Left ventricle myocardium inferior (tissue), 1 donor: Measurements from ENCODE around the gene FGFR2. TPM values are rescaled to one million over a fixed set of nuclear protein-coding genes. Genes with fewer than 3 reads are reported as not detected.

Experiments used
- DNase-seq: peaks from one replicate; pipeline ENCODE4 v3.0.0-alpha.2; 2020
- H3K27ac ChIP-seq: fragments of 200-600 bp; replicated peaks from 2 replicates; pipeline ENCODE4 v1.8.0; 2021
- H3K27me3 ChIP-seq: fragments of 200-600 bp; 2 replicates; pipeline ENCODE4 v1.8.0; 2021; ENCODE audit warnings: low read depth
- H3K36me3 ChIP-seq: fragments of 200-600 bp; 2 replicates; pipeline ENCODE4 v1.8.0; 2021
- H3K4me1 ChIP-seq: fragments of 200-600 bp; 2 replicates; pipeline ENCODE4 v1.8.0; 2021
- H3K4me3 ChIP-seq: fragments of 200-600 bp; 2 replicates; pipeline ENCODE4 v1.8.0; 2021; ENCODE audit warnings: mild to moderate bottlenecking, moderate library complexity
- H3K9me3 ChIP-seq: fragments of 200-600 bp; replicated peaks from 2 replicates; pipeline ENCODE4 v1.8.0; 2021
- CTCF ChIP-seq: fragments of 200-600 bp; IDR thresholded peaks from 2 replicates; pipeline ENCODE4 v1.8.0; 2021; ENCODE audit warnings: antibody characterized with exemption, mild to moderate bottlenecking, borderline replicate concordance
- intact Hi-C: fragments of 100-400 bp; cut with micrococcal nuclease; formaldehyde crosslinking; loops from one replicate; pipeline ENCODE4 v1.11.0; 2022
- total RNA-seq: library from RNA; stranded (reverse); fragmentation: NEBNext Ultra II Directional; extraction: Animal tissue kit (Norgen Biotek cat#: 25700); gene quantifications from one replicate; pipeline ENCODE4 v1.2.1, GENCODE V29; 2021
- donor health status: DM: no; HTN: yes; CAD: no; lungs with severe emphysema.

The FGFR2 gene
- total RNA-seq, 1 donor from 2014 or later, result 0.36 TPM

- Histone ChIP-seq H3K27ac (no peak overlapping the region), H3K9me3 (no peaks in the 10 kb centered on the region), H3K4me3 (no peak overlapping the region), H3K36me3 (no peaks in the 10 kb centered on the region), H3K27me3 (peaks cover 40% of the 10 kb centered on the region), H3K4me1 (no peaks in the 10 kb centered on the region)
- TF ChIP-seq CTCF, result no peak
- intact Hi-C loops, result no loop called here
- DNase-seq, result no peak
Observed at GRCh38 chr10:121570315-121570714, 27.9 kb downstream of the FGFR2 start.

DNA sequence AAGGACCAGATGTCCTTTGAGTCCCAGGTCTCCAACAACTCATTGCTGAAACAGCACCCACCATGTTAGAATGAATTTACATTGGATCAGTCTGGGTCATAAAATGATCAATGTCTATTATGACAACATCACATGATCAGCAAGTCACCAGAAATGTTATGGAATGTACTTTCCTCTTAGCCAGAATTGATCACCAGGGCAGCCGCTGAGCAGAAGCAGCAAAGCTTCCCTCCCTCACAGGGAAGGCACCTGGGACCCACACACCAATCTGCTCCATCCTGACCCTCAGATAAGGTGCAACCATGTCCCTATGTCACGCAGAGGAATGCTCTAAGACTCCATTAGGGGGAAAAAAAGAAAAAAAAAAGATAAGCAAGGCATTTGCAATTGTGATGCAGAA is 30.0 kb downstream of the FGFR2 start:
- DNase-seq, result no peak
- intact Hi-C loops, result no loop called here
- Histone ChIP-seq H3K9me3 (no peaks in the 10 kb centered on the region), H3K36me3 (no peaks in the 10 kb centered on the region), H3K27me3 (peaks cover 21% of the 10 kb centered on the region), H3K4me3 (no peak overlapping the region), H3K27ac (no peak overlapping the region), H3K4me1 (no peaks in the 10 kb centered on the region)
- TF ChIP-seq CTCF, result no peak

DNA sequence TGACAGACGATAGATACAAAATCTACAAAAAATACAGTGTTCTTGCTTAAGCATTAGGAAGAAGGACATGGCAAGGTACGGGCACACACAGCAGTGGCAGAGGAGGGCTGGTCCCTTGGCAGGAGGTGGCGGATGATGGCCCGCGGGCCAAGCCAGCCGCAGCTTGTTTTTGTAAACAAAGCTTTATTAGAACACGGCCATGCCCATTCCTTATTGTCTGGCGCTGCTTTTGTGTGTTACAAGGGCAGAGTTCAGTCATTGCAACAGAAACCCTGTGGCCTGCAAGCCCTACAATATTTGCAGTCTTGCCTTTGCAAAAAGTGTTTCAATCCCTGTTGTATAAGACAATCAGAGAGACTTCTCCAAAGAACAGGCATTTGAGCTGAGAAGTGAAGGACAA is 30.7 kb downstream of the FGFR2 start:
- no peaks in the 10 kb centered on the region for H3K36me3 ChIP-seq
- no peak overlapping the region for H3K27ac ChIP-seq
- intact Hi-C loops, result no loop called here
- no peak for TF ChIP-seq CTCF
- peaks cover 14% of the 10 kb centered on the region for H3K27me3 ChIP-seq
- H3K4me1 ChIP-seq, result no peaks in the 10 kb centered on the region
- no peaks in the 10 kb centered on the region for H3K9me3 ChIP-seq
- no peak overlapping the region for H3K4me3 ChIP-seq
- DNase-seq, result no peak

GRCh38 chr10:121566755-121567154 is 31.5 kb downstream of the FGFR2 start:
- Histone ChIP-seq H3K27ac (no peak overlapping the region), H3K4me3 (no peak overlapping the region), H3K9me3 (no peaks in the 10 kb centered on the region), H3K4me1 (no peaks in the 10 kb centered on the region), H3K27me3 (peaks cover 6% of the 10 kb centered on the region), H3K36me3 (no peaks in the 10 kb centered on the region)
- DNase-seq, result no peak
- intact Hi-C loops, result no loop called here
- no peak for TF ChIP-seq CTCF

- no peaks in the 10 kb centered on the region for H3K4me1 ChIP-seq
- H3K27ac ChIP-seq, result no peak overlapping the region
- H3K4me3 ChIP-seq, result no peak overlapping the region
- DNase-seq, result no peak
- peaks cover 36% of the 10 kb centered on the region for H3K27me3 ChIP-seq
- no peaks in the 10 kb centered on the region for H3K9me3 ChIP-seq
- no peaks in the 10 kb centered on the region for H3K36me3 ChIP-seq
- no peak for TF ChIP-seq CTCF
- intact Hi-C loops, result no loop called here
Observed at GRCh38 chr10:121559326-121560026, 38.8 kb downstream of the FGFR2 start.
